ENCODE data around the gene C22orf23. TPM values are rescaled to one million over a fixed set of nuclear protein-coding genes. Genes with fewer than 3 reads are reported as not detected.

The C22orf23 gene
- total RNA-seq, 1 experiment from 2014 or later = 0.52 TPM

- Mint-ChIP-seq H3K4me3 (ENCODE audit: low read depth, unreplicated experiment) (no peak overlapping the region), H3K27me3 (ENCODE audit: unreplicated experiment) (no peaks in the 10 kb centered on the region), H3K36me3 (ENCODE audit: insufficient read depth, unreplicated experiment) (peaks cover 69% of the 10 kb centered on the region), H3K4me1 (ENCODE audit: low read depth, unreplicated experiment) (no peaks in the 10 kb centered on the region), H3K27ac (ENCODE audit: unreplicated experiment) (no peak overlapping the region), H3K9me3 (ENCODE audit: low read depth, unreplicated experiment) (no peaks in the 10 kb centered on the region)
- CTCF ChIA-PET = no interaction called here
- TF ChIP-seq CTCF (IDR thresholded peaks at IDR 0.05; ENCODE audit: unreplicated experiment) = no peak
- BruUV-seq (replicated peaks) = no TSS peak
- no peak for DNase-seq
- intact Hi-C loops (cut with micrococcal nuclease; ENCODE audit: unreplicated experiment) = no loop called here
These were observed 31.2 kb downstream of the C22orf23 start for GRCh38 chr22:37922191-37922590.

DNA sequence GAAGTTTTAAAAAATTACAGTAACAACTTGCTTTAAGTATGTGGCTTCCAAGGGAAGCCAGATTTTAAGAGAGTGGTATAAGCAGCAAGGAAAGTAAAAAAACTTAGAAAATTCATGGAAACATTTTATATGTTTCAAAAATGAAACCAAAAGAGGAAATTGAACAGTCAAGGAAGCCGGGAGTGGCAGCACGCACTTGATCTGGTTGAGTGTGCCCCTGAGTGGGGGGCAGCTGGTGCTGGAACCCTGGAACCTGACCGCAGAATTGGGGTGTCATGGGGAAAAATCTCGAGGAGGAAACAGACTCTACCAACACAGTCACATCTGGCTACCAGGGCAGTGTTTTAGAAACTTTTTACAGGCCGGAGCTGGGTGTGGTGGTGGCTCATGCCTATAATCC, 33.3 kb downstream of the C22orf23 start:
- Mint-ChIP-seq H3K4me3 (ENCODE audit: low read depth, unreplicated experiment) (no peak overlapping the region), H3K27me3 (ENCODE audit: unreplicated experiment) (no peaks in the 10 kb centered on the region), H3K9me3 (ENCODE audit: low read depth, unreplicated experiment) (no peaks in the 10 kb centered on the region), H3K36me3 (ENCODE audit: insufficient read depth, unreplicated experiment) (peaks cover 83% of the 10 kb centered on the region), H3K27ac (ENCODE audit: unreplicated experiment) (no peak overlapping the region), H3K4me1 (ENCODE audit: low read depth, unreplicated experiment) (no peaks in the 10 kb centered on the region)
- intact Hi-C loops (cut with micrococcal nuclease; ENCODE audit: unreplicated experiment) = no loop called here
- no TSS peak for BruUV-seq (replicated peaks)
- no peak for DNase-seq
- CTCF ChIA-PET = interaction anchor here (0.9 kb wide), 1 partner anchor 24 kb away, joined by 13 read pairs; no protein-coding TSS in a partner anchor
- TF ChIP-seq CTCF (IDR thresholded peaks at IDR 0.05; ENCODE audit: unreplicated experiment) = no peak

DNA sequence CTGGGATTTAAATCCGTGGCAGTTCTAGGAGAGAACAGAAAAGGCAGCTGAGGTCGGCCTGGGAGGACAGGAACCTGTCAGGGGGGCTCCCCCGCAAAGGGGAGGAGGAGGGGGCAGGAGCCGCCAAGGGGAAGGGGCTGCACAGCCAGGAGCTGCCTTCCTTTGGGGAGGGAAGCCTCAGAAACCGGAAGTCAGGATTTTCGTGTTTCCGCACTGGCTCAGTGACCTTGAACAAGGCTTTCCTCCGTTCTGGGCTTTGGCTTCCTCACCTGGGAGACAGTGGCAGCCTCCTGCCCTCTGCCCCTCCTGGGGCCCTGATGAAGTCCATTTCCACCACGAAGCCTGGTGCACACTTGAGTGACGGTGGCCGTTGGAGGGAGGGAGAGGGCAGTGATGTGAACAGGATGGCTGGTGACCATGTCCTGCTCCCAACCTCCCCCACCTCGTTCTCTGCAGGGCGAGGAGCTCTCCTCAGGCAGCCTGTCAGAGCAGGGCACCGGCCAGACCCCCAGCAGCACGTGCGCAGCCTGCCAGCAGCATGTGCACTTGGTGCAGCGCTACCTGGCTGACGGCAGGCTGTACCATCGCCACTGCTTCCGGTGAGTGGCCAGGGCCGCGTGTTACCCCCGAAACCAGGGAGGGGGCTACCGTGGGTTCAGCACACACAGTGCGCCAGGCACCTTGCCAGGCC, 34.7 kb downstream of the C22orf23 start:
- peaks cover 83% of the 10 kb centered on the region for H3K36me3 Mint-ChIP-seq (ENCODE audit: insufficient read depth, unreplicated experiment)
- CTCF ChIA-PET = no interaction called here
- H3K27ac Mint-ChIP-seq (ENCODE audit: unreplicated experiment) = no peak overlapping the region
- H3K27me3 Mint-ChIP-seq (ENCODE audit: unreplicated experiment) = no peaks in the 10 kb centered on the region
- no peak overlapping the region for H3K4me3 Mint-ChIP-seq (ENCODE audit: low read depth, unreplicated experiment)
- intact Hi-C loops (cut with micrococcal nuclease; ENCODE audit: unreplicated experiment) = no loop called here
- H3K9me3 Mint-ChIP-seq (ENCODE audit: low read depth, unreplicated experiment) = no peaks in the 10 kb centered on the region
- no peak for DNase-seq
- TF ChIP-seq CTCF (IDR thresholded peaks at IDR 0.05; ENCODE audit: unreplicated experiment) = no peak
- H3K4me1 Mint-ChIP-seq (ENCODE audit: low read depth, unreplicated experiment) = no peaks in the 10 kb centered on the region
- BruUV-seq (replicated peaks) = no TSS peak

- TF ChIP-seq CTCF (IDR thresholded peaks at IDR 0.05; ENCODE audit: unreplicated experiment) = no peak
- CTCF ChIA-PET = no interaction called here
- no peak for DNase-seq
- no TSS peak for BruUV-seq (replicated peaks)
- intact Hi-C loops (cut with micrococcal nuclease; ENCODE audit: unreplicated experiment) = no loop called here
- Mint-ChIP-seq H3K36me3 (ENCODE audit: insufficient read depth, unreplicated experiment) (peaks cover 86% of the 10 kb centered on the region), H3K27ac (ENCODE audit: unreplicated experiment) (no peak overlapping the region), H3K4me3 (ENCODE audit: low read depth, unreplicated experiment) (no peak overlapping the region), H3K4me1 (ENCODE audit: low read depth, unreplicated experiment) (no peaks in the 10 kb centered on the region), H3K9me3 (ENCODE audit: low read depth, unreplicated experiment) (no peaks in the 10 kb centered on the region), H3K27me3 (ENCODE audit: unreplicated experiment) (no peaks in the 10 kb centered on the region)
These were observed 35.4 kb downstream of the C22orf23 start for GRCh38 chr22:37917874-37918548.
